Measurements from ENCODE around the gene CEP19.

CEP19 gene

GRCh38 chr3:196666001-196666867 is 45.8 kb downstream of the CEP19 start:
- H3K36me3 ChIP-seq (ENCODE audit: control insufficient read depth in 1 of 2, insufficient read depth in 2 of 2, low read length in 2 of 2), result no peaks in the 10 kb centered on the region
- no peak overlapping the region for H3K27ac ChIP-seq (ENCODE audit: low read depth, low read length)
- no peaks in the 10 kb centered on the region for H3K9me3 ChIP-seq (ENCODE audit: control insufficient read depth in 1 of 2, low read length in 2 of 2)
- H3K9ac ChIP-seq (ENCODE audit: low read depth in 1 of 2, low read length in 2 of 2), result no peak overlapping the region
- H3K27me3 ChIP-seq (ENCODE audit: control insufficient read depth in 1 of 2, insufficient read depth in 2 of 2, low read length in 2 of 2), result peaks cover 0 to 2% of the 10 kb centered on the region in 2 donors
- no peak overlapping the region for H3K4me3 ChIP-seq (ENCODE audit: low read depth in 1 of 2, low read length in 2 of 2)
- no peaks in the 10 kb centered on the region for H3K4me1 ChIP-seq (ENCODE audit: control insufficient read depth in 1 of 2, insufficient read depth in 2 of 2, low read length in 2 of 2)

DNA sequence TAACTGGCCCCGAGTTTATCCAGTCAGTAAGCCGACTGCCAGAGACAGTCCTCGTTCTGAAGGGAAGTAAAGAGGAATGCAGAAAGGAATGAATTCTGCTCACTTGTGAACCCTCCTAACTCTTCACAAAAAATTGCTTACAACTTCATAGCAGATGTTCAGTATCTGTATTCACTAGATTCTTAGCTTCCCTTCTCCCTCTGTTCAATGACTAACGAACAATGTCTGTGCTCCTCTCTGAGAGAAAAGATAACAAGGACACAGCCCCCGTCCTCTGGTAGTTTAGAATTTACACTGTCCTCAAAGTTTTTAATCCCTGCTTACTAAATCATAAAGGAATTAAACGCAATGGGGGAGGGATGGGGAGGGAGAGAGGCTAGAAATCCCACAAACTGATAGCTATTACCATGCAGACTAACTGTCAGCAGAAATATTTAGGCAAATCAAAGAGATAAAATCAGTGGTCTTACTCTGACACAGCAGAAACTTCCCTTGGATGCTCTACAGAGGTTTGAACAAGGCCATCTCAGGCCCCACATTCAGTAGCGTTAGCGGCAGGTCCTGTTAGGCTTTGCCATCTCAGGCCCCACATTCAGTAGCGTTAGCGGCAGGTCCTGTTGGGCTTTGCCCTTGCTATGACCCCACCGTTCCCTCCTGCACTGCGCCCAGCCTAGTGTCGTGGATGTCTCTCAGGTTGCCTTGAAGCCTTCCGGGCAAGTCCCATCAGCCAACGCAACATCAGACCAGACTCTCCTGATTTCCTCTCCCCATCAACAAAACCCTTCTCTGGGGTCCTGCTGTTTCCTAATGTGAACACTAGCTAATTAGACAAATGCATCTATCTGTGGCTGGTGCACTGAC is 49.1 kb downstream of the CEP19 start:
- Histone ChIP-seq H3K27me3 (ENCODE audit: control insufficient read depth in 1 of 2, insufficient read depth in 2 of 2, low read length in 2 of 2) (peaks cover 0 to 6% of the 10 kb centered on the region in 2 donors), H3K4me3 (ENCODE audit: low read depth in 1 of 2, low read length in 2 of 2) (no peak overlapping the region), H3K27ac (ENCODE audit: low read depth, low read length) (no peak overlapping the region), H3K4me1 (ENCODE audit: control insufficient read depth in 1 of 2, insufficient read depth in 2 of 2, low read length in 2 of 2) (no peaks in the 10 kb centered on the region), H3K36me3 (ENCODE audit: control insufficient read depth in 1 of 2, insufficient read depth in 2 of 2, low read length in 2 of 2) (peaks cover 0 to 11% of the 10 kb centered on the region in 2 donors), H3K9ac (ENCODE audit: low read depth in 1 of 2, low read length in 2 of 2) (no peak overlapping the region), H3K9me3 (ENCODE audit: control insufficient read depth in 1 of 2, low read length in 2 of 2) (no peaks in the 10 kb centered on the region)

DNA sequence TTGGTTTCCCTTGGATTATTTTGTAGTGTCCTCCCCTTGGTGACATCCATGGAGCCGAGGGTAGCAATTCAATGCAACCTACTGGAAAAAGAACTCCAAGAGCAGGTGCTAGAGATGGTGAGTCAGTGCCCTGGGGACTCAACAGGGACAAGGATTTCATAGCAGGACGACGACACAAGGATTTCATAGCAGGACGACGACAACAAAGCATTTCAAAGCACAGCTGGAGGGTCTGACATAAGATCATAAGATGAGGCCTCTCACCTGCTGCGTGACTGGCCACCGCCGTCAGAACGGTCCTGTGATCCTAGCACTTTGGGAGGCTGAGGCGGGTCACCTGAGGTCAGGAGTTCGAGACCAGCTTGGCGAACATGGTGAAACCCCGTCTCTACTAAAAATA is 50.0 kb downstream of the CEP19 start:
- H3K36me3 ChIP-seq (ENCODE audit: control insufficient read depth in 1 of 2, insufficient read depth in 2 of 2, low read length in 2 of 2), result peaks cover 0 to 14% of the 10 kb centered on the region in 2 donors
- H3K4me1 ChIP-seq (ENCODE audit: control insufficient read depth in 1 of 2, insufficient read depth in 2 of 2, low read length in 2 of 2), result no peaks in the 10 kb centered on the region
- no peak overlapping the region for H3K9ac ChIP-seq (ENCODE audit: low read depth in 1 of 2, low read length in 2 of 2)
- H3K9me3 ChIP-seq (ENCODE audit: control insufficient read depth in 1 of 2, low read length in 2 of 2), result no peaks in the 10 kb centered on the region
- H3K27me3 ChIP-seq (ENCODE audit: control insufficient read depth in 1 of 2, insufficient read depth in 2 of 2, low read length in 2 of 2), result peaks cover 0 to 6% of the 10 kb centered on the region in 2 donors
- no peak overlapping the region for H3K4me3 ChIP-seq (ENCODE audit: low read depth in 1 of 2, low read length in 2 of 2)
- H3K27ac ChIP-seq (ENCODE audit: low read depth, low read length), result no peak overlapping the region

DNA sequence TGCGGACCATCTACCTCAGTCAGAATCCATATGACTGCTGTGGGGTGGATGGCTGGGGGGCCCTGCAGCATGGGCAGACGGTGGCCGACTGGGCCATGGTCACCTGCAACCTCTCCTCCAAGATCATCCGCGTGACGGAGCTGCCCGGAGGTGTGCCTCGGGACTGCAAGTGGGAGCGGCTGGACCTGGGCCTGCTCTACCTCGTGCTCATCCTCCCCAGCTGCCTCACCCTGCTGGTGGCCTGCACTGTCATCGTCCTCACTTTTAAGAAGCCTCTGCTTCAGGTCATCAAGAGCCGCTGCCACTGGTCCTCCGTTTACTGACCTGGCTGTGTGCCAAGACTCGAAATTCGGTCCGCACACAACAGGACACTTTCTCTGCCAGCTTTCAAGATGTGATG is 50.6 kb downstream of the CEP19 start:
- H3K27ac ChIP-seq (ENCODE audit: low read depth, low read length), result no peak overlapping the region
- no peak overlapping the region for H3K9ac ChIP-seq (ENCODE audit: low read depth in 1 of 2, low read length in 2 of 2)
- no peaks in the 10 kb centered on the region for H3K4me1 ChIP-seq (ENCODE audit: control insufficient read depth in 1 of 2, insufficient read depth in 2 of 2, low read length in 2 of 2)
- no peak overlapping the region for H3K4me3 ChIP-seq (ENCODE audit: low read depth in 1 of 2, low read length in 2 of 2)
- peaks cover 0 to 6% of the 10 kb centered on the region in 2 donors for H3K27me3 ChIP-seq (ENCODE audit: control insufficient read depth in 1 of 2, insufficient read depth in 2 of 2, low read length in 2 of 2)
- H3K9me3 ChIP-seq (ENCODE audit: control insufficient read depth in 1 of 2, low read length in 2 of 2), result no peaks in the 10 kb centered on the region
- peaks cover 0 to 14% of the 10 kb centered on the region in 2 donors for H3K36me3 ChIP-seq (ENCODE audit: control insufficient read depth in 1 of 2, insufficient read depth in 2 of 2, low read length in 2 of 2)

- Histone ChIP-seq H3K27ac (ENCODE audit: low read depth, low read length) (no peak overlapping the region), H3K9me3 (ENCODE audit: control insufficient read depth in 1 of 2, low read length in 2 of 2) (no peaks in the 10 kb centered on the region), H3K4me1 (ENCODE audit: control insufficient read depth in 1 of 2, insufficient read depth in 2 of 2, low read length in 2 of 2) (no peaks in the 10 kb centered on the region), H3K4me3 (ENCODE audit: low read depth in 1 of 2, low read length in 2 of 2) (no peak overlapping the region), H3K36me3 (ENCODE audit: control insufficient read depth in 1 of 2, insufficient read depth in 2 of 2, low read length in 2 of 2) (peaks cover 0 to 14% of the 10 kb centered on the region in 2 donors), H3K9ac (ENCODE audit: low read depth in 1 of 2, low read length in 2 of 2) (no peak overlapping the region), H3K27me3 (ENCODE audit: control insufficient read depth in 1 of 2, insufficient read depth in 2 of 2, low read length in 2 of 2) (peaks cover 0 to 6% of the 10 kb centered on the region in 2 donors)
These were observed 51.5 kb downstream of the CEP19 start for GRCh38 chr3:196660381-196661166.

GRCh38 chr3:196659901-196660351 is 52.1 kb downstream of the CEP19 start:
- H3K27ac ChIP-seq (ENCODE audit: low read depth, low read length), result no peak overlapping the region
- peaks cover 0 to 6% of the 10 kb centered on the region in 2 donors for H3K27me3 ChIP-seq (ENCODE audit: control insufficient read depth in 1 of 2, insufficient read depth in 2 of 2, low read length in 2 of 2)
- no peaks in the 10 kb centered on the region for H3K9me3 ChIP-seq (ENCODE audit: control insufficient read depth in 1 of 2, low read length in 2 of 2)
- H3K36me3 ChIP-seq (ENCODE audit: control insufficient read depth in 1 of 2, insufficient read depth in 2 of 2, low read length in 2 of 2), result peaks cover 0 to 14% of the 10 kb centered on the region in 2 donors
- H3K4me3 ChIP-seq (ENCODE audit: low read depth in 1 of 2, low read length in 2 of 2), result no peak overlapping the region
- no peak overlapping the region for H3K9ac ChIP-seq (ENCODE audit: low read depth in 1 of 2, low read length in 2 of 2)
- H3K4me1 ChIP-seq (ENCODE audit: control insufficient read depth in 1 of 2, insufficient read depth in 2 of 2, low read length in 2 of 2), result no peaks in the 10 kb centered on the region
